GM12878 (cell line): ENCODE data around the gene PANX2. TPM values are rescaled to one million over a fixed set of nuclear protein-coding genes. Genes with fewer than 3 reads are reported as not detected.

Experiments used
- BRCA1 ChIP-seq: IDR thresholded peaks from 2 replicates; pipeline ENCODE4 v1.6.1; 2011; ENCODE audit warnings: low read depth, low read length, improper control_type of control experiment
- IRF3 ChIP-seq: fragments of 450-650 bp; IDR thresholded peaks from 2 replicates; pipeline ENCODE4 v1.6.1; 2014; ENCODE audit warnings: mild to moderate bottlenecking
- MEF2A ChIP-seq: IDR thresholded peaks from 2 replicates; pipeline ENCODE4 v1.6.1; 2011; ENCODE audit warnings: low read depth, mild to moderate bottlenecking, low read length, moderate library complexity; ENCODE audit not compliant: insufficient read depth
- TBL1XR1 ChIP-seq: IDR thresholded peaks from 2 replicates; pipeline ENCODE4 v1.6.1; 2012; ENCODE audit warnings: low read depth, low read length, improper control_type of control experiment
- USF1 ChIP-seq: IDR thresholded peaks from 2 replicates; pipeline ENCODE4 v1.6.1; 2011; ENCODE audit warnings: borderline replicate concordance, low read depth, mild to moderate bottlenecking, moderate library complexity, mixed read lengths, low read length; ENCODE audit not compliant: insufficient read depth; ENCODE audit errors: extremely low read length
- polyA plus RNA-seq, 11 experiments: library from polyadenylated mRNA; depleted of rRNA in 4 of 11; unstranded in 6 of 11; stranded (reverse) in 5 of 11; fragments of >200 nt; fragmentation: Nextera tagmentation in 4 of 11; fragmentation: Illumina TruSeq in 1 of 11; extraction: Ambion mirVana in 4 of 11; extraction: Trizol in 1 of 11; gene quantifications; 1 replicate in 1 of 11; 2 replicates in 10 of 11; pipeline versions ENCODE4 v1.2.1 to v1.2.3, GENCODE V29; 2011 to 2016; ENCODE audit warnings: inconsistent platforms in 2 of 11, missing spikeins in 2 of 11, low read depth in 1 of 11
- total RNA-seq, 4 experiments: library from RNA; depleted of rRNA in 3 of 4; stranded (reverse); fragments of >200 nt in 3 of 4; fragmentation: Illumina TruSeq in 1 of 4; extraction: Trizol in 1 of 4; gene quantifications; 2 replicates each; pipeline versions ENCODE4 v1.2.1 to v1.2.3, GENCODE V29; 2013 to 2021
- TF ChIP-seq, protein P1 (sequence below): IDR thresholded peaks from 2 replicates; pipeline ENCODE4 v1.6.1; 2011; ENCODE audit warnings: low read depth, mild to moderate bottlenecking, low read length, moderate library complexity, borderline replicate concordance; ENCODE audit errors: extremely low read depth
- TF ChIP-seq, protein P2 (sequence below): IDR thresholded peaks from 2 replicates; pipeline ENCODE4 v1.6.1; 2011; ENCODE audit warnings: low read depth, low read length, improper control_type of control experiment, borderline replicate concordance

Gene PANX2
- total and polyA plus RNA-seq, 10 of the 15 experiments (the other 5 are each of a cell fraction or from before 2014, with no cell fraction given) = 0.04 to 0.44 (median 0.17) TPM; not detected in 5

- TF ChIP-seq USF1 (no peak), TBL1XR1 (no peak), IRF3 (no peak), MEF2A (no peak), BRCA1 (no peak)
- TF ChIP-seq, protein P1, sequence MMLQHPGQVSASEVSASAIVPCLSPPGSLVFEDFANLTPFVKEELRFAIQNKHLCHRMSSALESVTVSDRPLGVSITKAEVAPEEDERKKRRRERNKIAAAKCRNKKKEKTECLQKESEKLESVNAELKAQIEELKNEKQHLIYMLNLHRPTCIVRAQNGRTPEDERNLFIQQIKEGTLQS = no peak
- TF ChIP-seq, protein P2, sequence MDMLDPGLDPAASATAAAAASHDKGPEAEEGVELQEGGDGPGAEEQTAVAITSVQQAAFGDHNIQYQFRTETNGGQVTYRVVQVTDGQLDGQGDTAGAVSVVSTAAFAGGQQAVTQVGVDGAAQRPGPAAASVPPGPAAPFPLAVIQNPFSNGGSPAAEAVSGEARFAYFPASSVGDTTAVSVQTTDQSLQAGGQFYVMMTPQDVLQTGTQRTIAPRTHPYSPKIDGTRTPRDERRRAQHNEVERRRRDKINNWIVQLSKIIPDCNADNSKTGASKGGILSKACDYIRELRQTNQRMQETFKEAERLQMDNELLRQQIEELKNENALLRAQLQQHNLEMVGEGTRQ = no peak
These were observed 5.0 kb upstream of the PANX2 start (continued) for GRCh38 chr22:50165436-50166123.
